ENCODE data around the gene TEAD1.

- TF ChIP-seq CTCF (IDR thresholded peaks at IDR 0.05): no peak
- TF ChIP-seq POLR2A (IDR thresholded peaks at IDR 0.05): no peak
- no peak for TF ChIP-seq EP300 (IDR thresholded peaks at IDR 0.05)
These were observed 110.8 kb downstream of the TEAD1 start for GRCh38 chr11:12784987-12785386.
